ENCODE measurements around the gene TMEM117.

TMEM117 gene

DNA sequence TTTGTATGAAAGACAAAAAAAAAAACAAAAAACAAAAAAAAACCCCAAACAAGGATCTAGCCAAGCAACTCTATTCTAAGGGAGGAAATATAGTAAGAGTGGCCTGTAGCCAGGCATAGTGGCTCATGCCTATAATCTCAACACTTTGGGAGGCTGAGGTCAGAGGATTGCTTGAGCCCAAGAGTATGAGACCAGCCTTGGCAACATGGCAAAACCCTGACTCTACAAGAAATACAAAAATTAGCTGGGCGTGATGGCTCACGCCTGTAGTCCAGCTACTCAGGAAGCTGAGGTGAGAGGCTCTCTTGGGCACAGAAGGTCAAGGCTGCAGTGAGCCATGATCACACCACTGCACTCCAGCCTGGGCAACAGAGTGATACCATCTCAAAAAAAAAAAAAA, 47.9 kb downstream of the TMEM117 start:
- no peak for DNase-seq (ENCODE audit: low read depth in 2 of 3, low spot score in 1 of 3)

GRCh38 chr12:43884683-43885410, 49.0 kb downstream of the TMEM117 start:
- no peak for DNase-seq (ENCODE audit: low read depth in 2 of 3, low spot score in 1 of 3)

- DNase-seq (ENCODE audit: low read depth in 2 of 3, low spot score in 1 of 3): no peak
Measured at GRCh38 chr12:43887397-43887796, 51.5 kb downstream of the TMEM117 start.

DNA sequence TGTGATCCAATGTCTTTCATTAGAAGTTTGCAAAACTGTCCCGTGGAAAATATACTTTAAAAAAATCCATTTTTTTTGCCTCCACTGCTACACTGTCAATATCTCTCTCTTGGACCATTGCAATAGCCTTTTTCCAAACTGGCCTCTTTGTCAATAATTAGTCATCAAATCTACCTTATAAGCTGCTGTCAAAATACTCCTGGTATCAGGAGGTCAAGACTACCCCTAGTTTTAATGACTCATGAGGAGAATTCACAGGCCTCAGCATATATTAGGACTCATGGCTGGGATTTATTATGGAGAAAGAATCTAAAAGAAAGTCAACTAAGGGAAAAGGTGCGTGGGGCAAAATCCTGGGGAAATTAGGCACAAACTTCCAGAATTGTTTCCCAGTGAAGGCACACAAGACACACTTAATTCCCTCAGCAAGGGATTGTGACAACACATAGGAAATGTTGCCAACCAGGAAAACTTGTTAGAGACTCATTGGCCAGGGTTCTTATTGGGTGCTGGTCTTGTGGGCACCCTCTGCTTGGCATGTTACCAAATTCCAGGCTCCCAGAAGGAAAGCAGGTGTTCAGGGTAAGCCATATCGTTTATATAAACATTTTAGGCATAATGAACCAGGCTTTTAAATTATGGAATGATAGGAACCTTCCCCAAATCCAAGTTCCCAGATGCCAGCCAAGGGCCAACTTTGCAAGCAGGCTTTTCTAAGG, 56.1 kb downstream of the TMEM117 start:
- no peak for DNase-seq (ENCODE audit: low read depth in 2 of 3, low spot score in 1 of 3)

DNA sequence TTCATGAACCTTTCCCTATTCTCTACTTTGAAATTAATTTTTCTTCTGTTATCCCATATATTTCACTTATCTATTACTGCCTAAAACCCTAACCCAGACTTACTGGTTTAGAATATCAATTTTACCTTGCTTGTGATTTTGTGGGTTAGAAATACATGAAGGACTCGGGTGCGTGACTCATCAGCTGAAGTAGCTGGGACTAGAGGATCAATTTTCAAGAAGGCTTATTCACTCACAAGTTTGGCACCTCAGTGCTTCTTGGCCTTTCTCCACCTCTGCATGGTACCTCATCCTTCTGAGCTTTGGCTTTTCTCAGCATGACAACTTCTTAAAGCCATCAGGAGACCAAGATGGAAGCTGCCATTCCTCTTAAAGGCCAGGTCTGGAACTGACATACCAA, 57.8 kb downstream of the TMEM117 start:
- no peak for DNase-seq (ENCODE audit: low read depth in 2 of 3, low spot score in 1 of 3)

- no peak for DNase-seq (ENCODE audit: low read depth in 2 of 3, low spot score in 1 of 3)
Measured at GRCh38 chr12:43895580-43896206, 59.8 kb downstream of the TMEM117 start.

DNA sequence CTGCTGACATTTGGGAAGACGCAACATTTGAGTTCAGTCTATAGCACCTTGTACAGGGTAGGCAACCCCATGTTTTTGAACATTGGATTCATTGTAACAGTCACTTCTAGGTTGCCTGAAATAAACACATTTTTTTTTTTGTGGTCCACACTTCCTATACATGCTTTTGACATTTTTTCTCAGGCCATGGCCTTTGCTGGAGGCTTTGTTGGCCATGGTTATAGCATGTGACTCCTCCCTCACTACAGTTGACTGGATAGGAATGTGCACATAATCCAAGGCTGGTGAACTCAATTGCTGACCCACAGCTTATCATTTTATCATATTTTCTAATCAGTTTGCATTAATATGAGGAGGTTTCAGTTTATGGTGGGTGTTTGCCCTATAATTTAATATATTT, 60.6 kb downstream of the TMEM117 start:
- DNase-seq (ENCODE audit: low read depth in 2 of 3, low spot score in 1 of 3): no peak

DNA sequence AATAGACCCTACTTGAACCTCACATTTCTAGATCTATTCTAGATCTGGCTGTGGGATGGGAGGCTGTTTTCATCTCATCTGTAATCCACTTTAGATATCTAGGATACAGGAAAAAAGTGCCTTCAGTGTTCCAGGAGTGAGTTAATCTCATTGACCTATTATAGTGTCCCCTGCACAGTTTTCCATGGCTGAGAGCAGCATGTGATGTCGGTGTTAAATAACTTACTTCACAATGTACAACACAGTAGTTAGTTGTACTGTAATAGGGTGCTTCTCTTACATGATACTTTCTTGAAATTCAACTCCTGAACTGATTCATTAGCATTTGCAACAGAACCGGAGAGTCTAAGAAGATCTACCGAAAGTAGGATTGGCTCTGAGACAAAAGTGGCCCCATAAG, 62.6 kb downstream of the TMEM117 start:
- DNase-seq (ENCODE audit: low read depth in 2 of 3, low spot score in 1 of 3): no peak

DNA sequence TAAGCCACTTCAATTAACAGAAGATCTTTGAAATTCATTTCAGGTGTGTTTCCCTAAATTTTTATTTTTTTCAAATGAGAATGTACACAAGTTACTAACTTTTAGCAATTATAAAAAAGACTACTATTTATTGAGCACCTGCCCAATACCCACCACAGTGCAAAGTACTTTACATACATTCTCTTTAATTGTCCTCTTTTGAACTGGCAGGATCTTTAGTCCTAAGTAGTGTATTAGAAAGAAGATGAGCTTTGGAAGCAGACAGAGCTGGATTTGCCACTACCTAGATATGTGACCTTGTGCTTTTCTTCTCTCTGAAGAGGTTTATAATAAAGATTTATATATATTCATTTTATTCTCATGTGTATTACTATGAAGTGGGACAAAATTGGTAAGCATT, 63.7 kb downstream of the TMEM117 start:
- DNase-seq (ENCODE audit: low read depth in 2 of 3, low spot score in 1 of 3): no peak

DNA sequence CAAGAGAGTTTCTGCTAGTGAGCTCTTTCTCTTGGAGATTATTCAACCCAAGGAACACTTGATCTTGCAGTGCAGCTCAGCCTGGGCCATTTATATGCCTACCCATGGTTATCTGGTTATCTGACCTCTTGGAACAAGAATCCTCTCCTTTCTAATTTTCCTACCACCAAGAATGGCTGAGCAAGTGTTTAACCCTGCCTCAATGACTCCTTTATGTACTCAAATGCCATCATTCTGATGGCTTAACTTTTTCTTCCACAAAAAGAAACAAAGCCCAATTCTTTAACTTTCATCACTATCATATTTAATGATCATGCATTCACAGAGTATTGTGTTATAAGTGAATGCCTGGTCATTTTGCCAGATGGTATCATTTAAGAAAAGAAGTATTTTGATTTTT, 67.8 kb downstream of the TMEM117 start:
- DNase-seq (ENCODE audit: low read depth in 2 of 3, low spot score in 1 of 3): no peak

DNA sequence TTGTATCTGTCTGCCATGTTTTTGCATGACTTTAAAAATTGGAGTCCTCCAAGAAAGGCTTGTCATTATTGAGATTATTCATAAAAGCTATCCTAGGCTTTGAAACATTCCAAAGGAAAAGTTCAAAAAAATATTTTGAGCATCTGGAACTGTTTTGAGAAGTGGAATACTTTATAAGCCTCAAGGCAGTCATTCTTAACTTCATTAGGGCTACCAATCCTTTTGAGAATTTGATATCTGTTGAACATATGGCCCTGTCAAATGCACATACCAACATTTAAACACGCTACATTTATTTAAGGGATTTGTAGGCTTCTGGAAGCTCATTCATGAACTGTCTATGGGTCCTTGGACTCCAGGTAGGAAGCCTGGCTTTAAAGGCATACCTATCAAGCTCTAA, 77.0 kb downstream of the TMEM117 start:
- no peak for DNase-seq (ENCODE audit: low read depth in 2 of 3, low spot score in 1 of 3)

- no peak for DNase-seq (ENCODE audit: low read depth in 2 of 3, low spot score in 1 of 3)
Measured at GRCh38 chr12:43914391-43914790, 78.5 kb downstream of the TMEM117 start.

DNA sequence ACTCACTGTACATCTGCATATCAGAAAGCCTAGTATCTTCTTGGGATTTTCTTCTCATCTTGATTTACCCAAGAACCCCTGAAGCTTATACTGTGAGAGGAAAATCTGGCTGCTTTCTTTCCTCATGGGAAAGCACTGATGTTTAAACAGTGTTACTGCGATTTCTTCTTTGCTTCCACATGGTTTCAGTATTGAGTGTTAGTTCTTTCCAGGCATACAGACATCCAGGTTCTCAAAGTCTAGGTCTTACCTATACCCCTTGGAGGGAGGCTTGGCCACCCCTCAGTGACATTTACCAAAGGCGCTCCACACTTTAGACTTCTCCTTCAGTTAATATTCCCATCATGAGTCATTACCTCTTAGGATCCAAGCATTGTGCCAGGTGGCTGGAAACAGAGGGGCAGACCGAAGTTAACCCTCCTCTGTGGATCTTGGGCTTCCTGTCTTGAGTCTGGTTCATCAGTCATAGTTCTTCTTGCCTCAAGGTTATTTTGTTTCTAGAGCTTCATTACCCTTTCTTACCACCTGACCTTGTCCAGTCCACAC, 79.1 kb downstream of the TMEM117 start:
- no peak for DNase-seq (ENCODE audit: low read depth in 2 of 3, low spot score in 1 of 3)

- DNase-seq (ENCODE audit: low read depth in 2 of 3, low spot score in 1 of 3): no peak
Measured at GRCh38 chr12:43917896-43918295, 82.0 kb downstream of the TMEM117 start.

DNA sequence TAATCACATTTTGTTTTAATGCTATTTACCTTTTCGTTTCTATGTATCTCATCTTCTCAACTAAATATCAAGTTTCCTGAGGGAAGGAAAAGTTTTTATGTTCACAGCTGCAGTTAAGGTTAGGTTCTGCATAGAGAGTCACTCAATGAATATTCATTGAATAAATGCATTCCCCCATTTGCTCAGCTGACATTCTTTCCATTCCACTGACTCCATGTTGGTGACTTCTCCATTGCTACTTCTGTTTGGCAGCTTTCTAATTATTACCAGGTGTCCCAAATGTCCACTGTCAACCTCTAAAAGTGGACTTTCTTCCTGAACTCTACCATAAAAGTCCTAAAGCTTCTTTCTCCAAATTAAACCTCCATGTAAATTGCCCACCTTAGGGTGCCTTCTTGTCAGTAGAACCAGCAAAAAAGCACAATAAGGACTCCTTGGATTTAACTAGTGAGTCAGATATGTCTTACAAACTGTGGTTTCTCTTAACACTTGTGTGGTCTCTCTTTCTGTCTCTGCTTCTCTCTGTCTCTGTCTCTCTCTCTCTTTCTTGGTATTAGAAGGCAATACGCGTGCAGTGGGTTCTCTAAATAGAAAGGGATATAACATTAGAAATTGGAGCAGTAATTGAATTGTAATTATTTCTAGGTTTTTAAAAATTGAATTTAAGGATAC, 85.9 kb downstream of the TMEM117 start:
- DNase-seq (ENCODE audit: low read depth in 2 of 3, low spot score in 1 of 3): no peak

- DNase-seq (ENCODE audit: low read depth in 2 of 3, low spot score in 1 of 3): no peak
Measured at GRCh38 chr12:43930032-43930431, 94.2 kb downstream of the TMEM117 start.

DNA sequence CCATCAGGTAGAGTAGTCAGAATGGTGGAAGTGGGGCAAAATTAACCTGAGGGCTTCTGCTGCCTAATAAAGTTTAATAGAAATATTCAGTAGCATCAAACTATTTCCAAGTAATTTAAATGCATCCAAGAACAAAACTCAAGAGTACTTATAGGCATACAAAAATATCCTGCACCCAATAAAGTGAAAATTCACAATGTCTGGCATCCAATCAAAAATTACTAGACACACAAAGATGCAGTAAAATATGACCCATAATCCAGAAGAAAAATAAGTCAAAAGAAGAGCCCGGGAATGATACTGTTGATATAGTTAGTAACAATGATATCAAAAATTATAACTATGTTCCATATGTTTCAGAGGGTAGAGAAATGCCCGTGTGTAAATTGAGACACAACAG, 95.3 kb downstream of the TMEM117 start:
- DNase-seq (ENCODE audit: low read depth in 2 of 3, low spot score in 1 of 3): no peak

DNA sequence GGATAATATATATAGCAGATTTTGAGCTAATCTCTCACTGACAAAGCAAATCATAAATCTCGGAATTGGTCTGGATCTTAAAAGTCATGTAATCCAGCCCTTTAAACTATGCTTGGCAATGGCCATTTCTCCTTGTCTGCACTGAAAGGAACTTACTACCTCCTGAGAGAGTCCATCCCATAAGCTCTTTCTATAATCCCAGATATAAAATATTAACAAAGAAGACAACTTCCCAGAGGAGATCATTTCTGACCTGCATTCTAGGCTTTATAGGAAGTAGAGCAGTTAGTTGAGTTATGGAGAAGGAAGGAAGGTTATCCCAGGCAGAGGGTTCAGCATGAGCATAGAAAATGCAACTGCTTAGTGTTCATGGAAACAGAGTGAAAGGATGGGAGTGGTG, 99.7 kb downstream of the TMEM117 start:
- DNase-seq (ENCODE audit: low read depth in 2 of 3, low spot score in 1 of 3): no peak

- DNase-seq (ENCODE audit: low read depth in 2 of 3, low spot score in 1 of 3): no peak
Measured at GRCh38 chr12:43937947-43938346, 102.1 kb downstream of the TMEM117 start.

DNA sequence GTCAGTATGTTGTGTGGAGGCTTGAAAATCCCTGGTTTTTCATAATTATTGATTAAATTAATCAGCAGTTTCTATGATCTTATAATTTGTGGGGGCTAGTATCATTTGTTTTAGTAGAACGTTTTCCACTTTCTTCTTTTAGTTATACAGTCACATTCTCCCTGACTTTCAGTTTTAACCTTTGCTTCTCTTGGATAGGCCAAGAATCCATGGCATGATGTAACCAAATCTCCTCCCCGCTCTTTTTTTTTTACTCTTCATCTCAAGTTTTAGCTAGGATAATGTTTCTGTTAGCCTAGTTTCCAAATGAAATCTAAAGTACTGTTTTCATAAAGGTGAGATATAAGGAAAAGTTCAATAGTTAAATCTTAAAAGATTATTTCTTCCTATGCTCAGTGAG, 106.5 kb downstream of the TMEM117 start:
- no peak for DNase-seq (ENCODE audit: low read depth in 2 of 3, low spot score in 1 of 3)

DNA sequence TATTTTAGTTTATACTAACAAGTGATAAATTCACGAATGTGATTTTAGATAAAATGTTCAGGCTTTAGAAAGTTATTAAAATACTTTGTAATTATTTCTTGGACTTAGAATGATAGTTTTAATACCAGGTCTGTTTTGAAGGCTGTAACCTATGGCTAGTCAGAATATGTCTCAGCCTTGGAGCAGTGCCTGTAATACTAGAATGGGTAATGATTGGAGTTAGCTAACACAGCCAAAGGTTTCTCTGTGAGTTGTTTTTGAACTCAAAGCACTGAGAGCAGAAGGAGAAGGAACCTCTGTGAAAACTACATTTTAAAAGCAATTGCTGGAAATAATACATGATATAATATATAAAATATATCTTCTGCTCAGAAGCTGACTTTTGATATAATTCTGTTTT, 110.1 kb downstream of the TMEM117 start:
- DNase-seq (ENCODE audit: low read depth in 2 of 3, low spot score in 1 of 3): no peak

- DNase-seq (ENCODE audit: low read depth in 2 of 3, low spot score in 1 of 3): no peak
Measured at GRCh38 chr12:43951286-43951685, 115.4 kb downstream of the TMEM117 start.
